ENCODE data around the gene CRADD. TPM values are rescaled to one million over a fixed set of nuclear protein-coding genes. Genes with fewer than 3 reads are reported as not detected.

CRADD gene
- total RNA-seq, 4 donors from 2014 or later, result 11.8 to 49.5 (median 31.4) TPM

GRCh38 chr12:93720559-93720958 lies 43.4 kb downstream of the CRADD start:
- ATAC-seq, result no peak
- no peaks in the 10 kb centered on the region for H3K36me3 ChIP-seq
- TF ChIP-seq CTCF (IDR thresholded peaks at IDR 0.05), result no peak
- no peak for TF ChIP-seq POLR2AphosphoS5 (IDR thresholded peaks at IDR 0.05)
- no peak for TF ChIP-seq POLR2A (IDR thresholded peaks at IDR 0.05)
- no peak for TF ChIP-seq EP300 (IDR thresholded peaks at IDR 0.05)
- H3K27me3 ChIP-seq, result no peaks in the 10 kb centered on the region
- no peaks in the 10 kb centered on the region for H3K4me1 ChIP-seq
- no peak overlapping the region for H3K27ac ChIP-seq
- H3K9me3 ChIP-seq, result peaks cover 0 to 10% (median 0%) of the 10 kb centered on the region in 3 donors
- WGBS, 2 donors (ENCODE audit: low coverage in 1 of 2), result 88 to 91% methylated on average over 1 to 2 of the region's 2 CpGs
- no peak overlapping the region for H3K4me3 ChIP-seq

- no peak for TF ChIP-seq EP300 (IDR thresholded peaks at IDR 0.05)
- TF ChIP-seq CTCF (IDR thresholded peaks at IDR 0.05), result no peak
- no peak for TF ChIP-seq POLR2A (IDR thresholded peaks at IDR 0.05)
- TF ChIP-seq POLR2AphosphoS5 (IDR thresholded peaks at IDR 0.05), result no peak
- ATAC-seq, result no peak
- peaks cover 0 to 10% (median 0%) of the 10 kb centered on the region in 3 donors for H3K9me3 ChIP-seq
- no peak overlapping the region for H3K27ac ChIP-seq
- peaks cover 0 to 4% (median 3%) of the 10 kb centered on the region in 3 donors for H3K4me1 ChIP-seq
- no peaks in the 10 kb centered on the region for H3K36me3 ChIP-seq
- H3K27me3 ChIP-seq, result no peaks in the 10 kb centered on the region
- H3K4me3 ChIP-seq, result no peak overlapping the region
- WGBS, 2 donors (ENCODE audit: low coverage in 1 of 2), result 90 to 94% methylated on average over 2 of the region's 2 CpGs
Observed at GRCh38 chr12:93722179-93722578, 45.0 kb downstream of the CRADD start.

- no peak overlapping the region for H3K4me3 ChIP-seq
- H3K27ac ChIP-seq, result no peak overlapping the region
- peaks cover 0 to 9% (median 0%) of the 10 kb centered on the region in 3 donors for H3K9me3 ChIP-seq
- H3K4me1 ChIP-seq, result peaks cover 0 to 12% (median 3%) of the 10 kb centered on the region in 3 donors
- TF ChIP-seq EP300 (IDR thresholded peaks at IDR 0.05) (no peak), CTCF (IDR thresholded peaks at IDR 0.05) (no peak), POLR2AphosphoS5 (IDR thresholded peaks at IDR 0.05) (no peak), POLR2A (IDR thresholded peaks at IDR 0.05) (no peak)
- no peaks in the 10 kb centered on the region for H3K27me3 ChIP-seq
- ATAC-seq, result no peak
- 87 to 97% methylated on average over 4 of the region's 4 CpGs for WGBS, 2 donors (ENCODE audit: low coverage in 1 of 2)
- H3K36me3 ChIP-seq, result no peaks in the 10 kb centered on the region
Observed at GRCh38 chr12:93722835-93723567, 45.8 kb downstream of the CRADD start.

- no peaks in the 10 kb centered on the region for H3K27me3 ChIP-seq
- no peak overlapping the region for H3K27ac ChIP-seq
- no peak overlapping the region for H3K4me3 ChIP-seq
- H3K36me3 ChIP-seq, result no peaks in the 10 kb centered on the region
- TF ChIP-seq POLR2AphosphoS5 (IDR thresholded peaks at IDR 0.05) (no peak), CTCF (IDR thresholded peaks at IDR 0.05) (no peak), EP300 (IDR thresholded peaks at IDR 0.05) (no peak), POLR2A (IDR thresholded peaks at IDR 0.05) (no peak)
- peaks cover 0 to 12% (median 3%) of the 10 kb centered on the region in 3 donors for H3K4me1 ChIP-seq
- peaks cover 0 to 4% (median 0%) of the 10 kb centered on the region in 3 donors for H3K9me3 ChIP-seq
- WGBS, 2 donors (ENCODE audit: low coverage in 1 of 2), result 100% methylated on average over 2 of the region's 4 CpGs
- no peak for ATAC-seq
Observed at GRCh38 chr12:93723568-93723930, 46.4 kb downstream of the CRADD start.

- Histone ChIP-seq H3K4me3 (no peak overlapping the region), H3K27me3 (no peaks in the 10 kb centered on the region), H3K4me1 (peaks cover 0 to 12% (median 3%) of the 10 kb centered on the region in 3 donors), H3K9me3 (no peaks in the 10 kb centered on the region), H3K36me3 (no peaks in the 10 kb centered on the region), H3K27ac (no peak overlapping the region)
- TF ChIP-seq CTCF (IDR thresholded peaks at IDR 0.05) (no peak), POLR2AphosphoS5 (IDR thresholded peaks at IDR 0.05) (no peak), EP300 (IDR thresholded peaks at IDR 0.05) (no peak), POLR2A (IDR thresholded peaks at IDR 0.05) (no peak)
- no peak for ATAC-seq
Observed at GRCh38 chr12:93725531-93725930, 48.4 kb downstream of the CRADD start.
